Suprapubic skin (tissue), 3 donors: ENCODE results near the gene KIF1C.

ENCODE experiments used
- EP300 ChIP-seq: sonication (generic); formaldehyde crosslinking; IDR thresholded peaks from one replicate; pipeline ENCODE4 v1.6.1; 2017; ENCODE audit warnings: antibody characterized with exemption
- POLR2A ChIP-seq, 2 donors: fragments of 450-650 bp; IDR thresholded peaks; one replicate each; pipeline ENCODE4 v1.6.1; 2017; ENCODE audit warnings: antibody characterized with exemption in 2 of 2, mild to moderate bottlenecking in 2 of 2, moderate library complexity in 2 of 2
- TF ChIP-seq, protein P1 (sequence below), 2 donors: fragments of 200-600 bp in 1 of 2; fragments of 450-650 bp in 1 of 2; sonication (generic) in 1 of 2; IDR thresholded peaks; one replicate each; pipeline ENCODE4 v1.5.1; 2016 to 2019; ENCODE audit warnings: antibody characterized with exemption in 2 of 2, mild to moderate bottlenecking in 1 of 2, moderate library complexity in 1 of 2

DNA sequence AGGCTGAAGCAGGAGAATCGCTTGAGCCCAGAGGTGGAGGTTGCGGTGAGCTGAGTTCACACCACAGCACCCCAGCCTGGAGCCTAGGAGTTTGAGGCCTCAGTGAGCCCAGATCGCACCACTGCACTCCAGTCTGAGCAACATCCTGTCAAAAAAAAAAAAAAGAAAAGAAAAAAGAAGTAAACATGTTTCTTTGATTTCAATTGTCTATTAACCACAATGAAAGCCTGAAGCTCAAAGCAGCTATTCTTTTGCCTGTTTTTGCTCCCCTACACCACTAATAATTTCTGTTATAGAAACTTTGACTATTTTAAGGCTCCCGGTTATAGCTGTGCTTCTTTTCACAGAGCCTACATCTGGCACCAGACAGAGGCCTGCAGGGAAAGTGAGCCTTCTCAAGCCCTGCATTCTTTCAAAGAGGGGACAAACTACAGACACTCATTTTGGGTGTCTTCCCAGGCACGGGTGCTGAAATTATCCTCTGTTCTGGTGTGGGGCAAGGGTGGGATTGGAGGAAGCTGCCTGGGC is 51.6 kb downstream of the KIF1C start:
- TF ChIP-seq POLR2A (IDR thresholded peaks at IDR 0.05), result no peak
- TF ChIP-seq, protein P1, sequence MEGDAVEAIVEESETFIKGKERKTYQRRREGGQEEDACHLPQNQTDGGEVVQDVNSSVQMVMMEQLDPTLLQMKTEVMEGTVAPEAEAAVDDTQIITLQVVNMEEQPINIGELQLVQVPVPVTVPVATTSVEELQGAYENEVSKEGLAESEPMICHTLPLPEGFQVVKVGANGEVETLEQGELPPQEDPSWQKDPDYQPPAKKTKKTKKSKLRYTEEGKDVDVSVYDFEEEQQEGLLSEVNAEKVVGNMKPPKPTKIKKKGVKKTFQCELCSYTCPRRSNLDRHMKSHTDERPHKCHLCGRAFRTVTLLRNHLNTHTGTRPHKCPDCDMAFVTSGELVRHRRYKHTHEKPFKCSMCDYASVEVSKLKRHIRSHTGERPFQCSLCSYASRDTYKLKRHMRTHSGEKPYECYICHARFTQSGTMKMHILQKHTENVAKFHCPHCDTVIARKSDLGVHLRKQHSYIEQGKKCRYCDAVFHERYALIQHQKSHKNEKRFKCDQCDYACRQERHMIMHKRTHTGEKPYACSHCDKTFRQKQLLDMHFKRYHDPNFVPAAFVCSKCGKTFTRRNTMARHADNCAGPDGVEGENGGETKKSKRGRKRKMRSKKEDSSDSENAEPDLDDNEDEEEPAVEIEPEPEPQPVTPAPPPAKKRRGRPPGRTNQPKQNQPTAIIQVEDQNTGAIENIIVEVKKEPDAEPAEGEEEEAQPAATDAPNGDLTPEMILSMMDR (IDR thresholded peaks at IDR 0.05), result no peak
- TF ChIP-seq EP300, result no peak
